ENCODE results near the gene ADAP1. TPM values are rescaled to one million over a fixed set of nuclear protein-coding genes. Genes with fewer than 3 reads are reported as not detected.

ADAP1 gene
- total and polyA plus RNA-seq, 2 of the 13 experiments (the other 11 are each of a cell fraction or from before 2014, with no cell fraction given) = 10.5 to 24.6 TPM

DNA sequence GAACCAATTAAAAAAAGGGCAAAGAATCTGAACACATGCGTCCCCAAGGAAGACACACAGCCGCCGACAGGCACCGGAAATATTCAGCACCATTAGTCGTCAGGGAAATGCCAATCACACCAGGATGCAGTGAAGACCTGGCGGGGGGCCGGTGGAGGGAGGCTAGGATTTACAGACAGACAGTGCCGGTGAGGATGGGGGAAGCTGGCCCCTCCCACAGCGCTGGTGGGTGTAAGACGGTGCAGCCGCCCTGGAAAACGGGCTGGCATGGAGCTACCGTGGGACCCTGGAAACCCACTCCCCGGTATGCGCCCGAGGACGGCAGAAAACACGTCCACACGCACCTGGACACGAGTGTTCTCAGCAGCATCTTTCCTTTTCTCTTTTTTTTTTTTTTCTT lies 4.8 kb upstream of the ADAP1 start:
- no peak for FAIRE-seq
- Histone ChIP-seq H2AFZ (ENCODE audit: low read length) (no peak overlapping the region), H3K27ac (ENCODE audit: extremely low read length, insufficient read depth, low read length) (no peak overlapping the region), H3K4me3 (replicated peaks in 1 of 3; ENCODE audit: insufficient read depth in 1 of 3, low read depth in 2 of 3, low read length in 3 of 3) (no peak overlapping the region), H3K9me3 (ENCODE audit: low read length) (no peaks in the 10 kb centered on the region), H3K4me1 (ENCODE audit: insufficient read depth, low read length) (peaks cover 81% of the 10 kb centered on the region), H3K36me3 (replicated peaks in 1 of 2; ENCODE audit: control insufficient read depth in 1 of 2, insufficient read depth in 2 of 2, low read length in 2 of 2) (no peaks in the 10 kb centered on the region), H3K27me3 (ENCODE audit: control insufficient read depth in 1 of 2, insufficient read depth in 2 of 2, low read length in 2 of 2) (no peaks in the 10 kb centered on the region), H4K20me1 (ENCODE audit: insufficient read depth, low read length) (no peaks in the 10 kb centered on the region), H3K4me2 (ENCODE audit: low read depth, low read length) (no peak overlapping the region), H3K79me2 (ENCODE audit: insufficient read depth, low read length) (no peaks in the 10 kb centered on the region), H3K9ac (ENCODE audit: insufficient read depth, low read depth, low read length) (no peak overlapping the region)
- no peak for ATAC-seq
- over 99% methylated on average over 12 of the region's 20 CpGs for WGBS (ENCODE audit: low lambda C conversion rate)
- in situ Hi-C loops (cut with HindIII; ENCODE audit: extremely low pct_ligation_motif_present, low pct_unique_long_range_greater_than_20kb) (no loop called here), intact Hi-C loops (cut with micrococcal nuclease; ENCODE audit: unreplicated experiment) (loop anchor here (10.0 kb wide), 2 partner anchors 54 to 144 kb away; no protein-coding TSS in a partner anchor)
- ChIA-PET POLR2A (interaction anchor here (1.3 to 5.2 kb wide), 3 partner anchors 14 to 19 kb away, joined by 7 to 95 read pairs (median 63); partner anchors contain the start of gene COX19), CTCF (ENCODE audit: low intra/inter-chr PET ratio, low total read pairs) (no interaction called here)
- no TSS peak for BruUV-seq (replicated peaks)
- DNase-seq (ENCODE audit: low spot score) = no peak
- TF ChIP-seq, protein P1, sequence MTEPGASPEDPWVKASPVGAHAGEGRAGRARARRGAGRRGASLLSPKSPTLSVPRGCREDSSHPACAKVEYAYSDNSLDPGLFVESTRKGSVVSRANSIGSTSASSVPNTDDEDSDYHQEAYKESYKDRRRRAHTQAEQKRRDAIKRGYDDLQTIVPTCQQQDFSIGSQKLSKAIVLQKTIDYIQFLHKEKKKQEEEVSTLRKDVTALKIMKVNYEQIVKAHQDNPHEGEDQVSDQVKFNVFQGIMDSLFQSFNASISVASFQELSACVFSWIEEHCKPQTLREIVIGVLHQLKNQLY (CRISPR knock-in tag; IDR thresholded peaks at IDR 0.05) = no peak
- TF ChIP-seq KLF13 (CRISPR knock-in tag; IDR thresholded peaks at IDR 0.05) = no peak
- TF ChIP-seq ZZZ3 (CRISPR knock-in tag; IDR thresholded peaks at IDR 0.05; ENCODE audit: borderline replicate concordance) = no peak
- TF ChIP-seq CBX2 (IDR thresholded peaks at IDR 0.05; ENCODE audit: low read depth, low read length) = no peak
- no peak for TF ChIP-seq CBX2 (CRISPR knock-in tag; IDR thresholded peaks at IDR 0.05; ENCODE audit: low read depth)
- no peak for TF ChIP-seq ZNF570 (CRISPR knock-in tag; IDR thresholded peaks at IDR 0.05; ENCODE audit: borderline replicate concordance)
- no peak for TF ChIP-seq HNRNPH1 (optimal IDR thresholded peaks at IDR 0.05; ENCODE audit: low read depth, low read length)
- TF ChIP-seq, protein P2, sequence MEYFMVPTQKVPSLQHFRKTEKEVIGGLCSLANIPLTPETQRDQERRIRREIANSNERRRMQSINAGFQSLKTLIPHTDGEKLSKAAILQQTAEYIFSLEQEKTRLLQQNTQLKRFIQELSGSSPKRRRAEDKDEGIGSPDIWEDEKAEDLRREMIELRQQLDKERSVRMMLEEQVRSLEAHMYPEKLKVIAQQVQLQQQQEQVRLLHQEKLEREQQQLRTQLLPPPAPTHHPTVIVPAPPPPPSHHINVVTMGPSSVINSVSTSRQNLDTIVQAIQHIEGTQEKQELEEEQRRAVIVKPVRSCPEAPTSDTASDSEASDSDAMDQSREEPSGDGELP (IDR thresholded peaks at IDR 0.05; ENCODE audit: borderline replicate concordance, low read depth) = no peak
- no peak for TF ChIP-seq TBP (CRISPR knock-in tag; IDR thresholded peaks at IDR 0.05)
- TF ChIP-seq KLF15 (CRISPR knock-in tag; IDR thresholded peaks at IDR 0.05; ENCODE audit: borderline replicate concordance) = no peak
- TF ChIP-seq ZNF430 (CRISPR knock-in tag; IDR thresholded peaks at IDR 0.05) = no peak
- TF ChIP-seq, protein P3, sequence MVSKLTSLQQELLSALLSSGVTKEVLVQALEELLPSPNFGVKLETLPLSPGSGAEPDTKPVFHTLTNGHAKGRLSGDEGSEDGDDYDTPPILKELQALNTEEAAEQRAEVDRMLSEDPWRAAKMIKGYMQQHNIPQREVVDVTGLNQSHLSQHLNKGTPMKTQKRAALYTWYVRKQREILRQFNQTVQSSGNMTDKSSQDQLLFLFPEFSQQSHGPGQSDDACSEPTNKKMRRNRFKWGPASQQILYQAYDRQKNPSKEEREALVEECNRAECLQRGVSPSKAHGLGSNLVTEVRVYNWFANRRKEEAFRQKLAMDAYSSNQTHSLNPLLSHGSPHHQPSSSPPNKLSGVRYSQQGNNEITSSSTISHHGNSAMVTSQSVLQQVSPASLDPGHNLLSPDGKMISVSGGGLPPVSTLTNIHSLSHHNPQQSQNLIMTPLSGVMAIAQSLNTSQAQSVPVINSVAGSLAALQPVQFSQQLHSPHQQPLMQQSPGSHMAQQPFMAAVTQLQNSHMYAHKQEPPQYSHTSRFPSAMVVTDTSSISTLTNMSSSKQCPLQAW (CRISPR knock-in tag; IDR thresholded peaks at IDR 0.05) = no peak
- no peak for TF ChIP-seq ZNF143 (CRISPR knock-in tag; IDR thresholded peaks at IDR 0.05)
- no peak for TF ChIP-seq NFE2L2 (IDR thresholded peaks at IDR 0.05; ENCODE audit: low read length)
- TF ChIP-seq, protein P4, sequence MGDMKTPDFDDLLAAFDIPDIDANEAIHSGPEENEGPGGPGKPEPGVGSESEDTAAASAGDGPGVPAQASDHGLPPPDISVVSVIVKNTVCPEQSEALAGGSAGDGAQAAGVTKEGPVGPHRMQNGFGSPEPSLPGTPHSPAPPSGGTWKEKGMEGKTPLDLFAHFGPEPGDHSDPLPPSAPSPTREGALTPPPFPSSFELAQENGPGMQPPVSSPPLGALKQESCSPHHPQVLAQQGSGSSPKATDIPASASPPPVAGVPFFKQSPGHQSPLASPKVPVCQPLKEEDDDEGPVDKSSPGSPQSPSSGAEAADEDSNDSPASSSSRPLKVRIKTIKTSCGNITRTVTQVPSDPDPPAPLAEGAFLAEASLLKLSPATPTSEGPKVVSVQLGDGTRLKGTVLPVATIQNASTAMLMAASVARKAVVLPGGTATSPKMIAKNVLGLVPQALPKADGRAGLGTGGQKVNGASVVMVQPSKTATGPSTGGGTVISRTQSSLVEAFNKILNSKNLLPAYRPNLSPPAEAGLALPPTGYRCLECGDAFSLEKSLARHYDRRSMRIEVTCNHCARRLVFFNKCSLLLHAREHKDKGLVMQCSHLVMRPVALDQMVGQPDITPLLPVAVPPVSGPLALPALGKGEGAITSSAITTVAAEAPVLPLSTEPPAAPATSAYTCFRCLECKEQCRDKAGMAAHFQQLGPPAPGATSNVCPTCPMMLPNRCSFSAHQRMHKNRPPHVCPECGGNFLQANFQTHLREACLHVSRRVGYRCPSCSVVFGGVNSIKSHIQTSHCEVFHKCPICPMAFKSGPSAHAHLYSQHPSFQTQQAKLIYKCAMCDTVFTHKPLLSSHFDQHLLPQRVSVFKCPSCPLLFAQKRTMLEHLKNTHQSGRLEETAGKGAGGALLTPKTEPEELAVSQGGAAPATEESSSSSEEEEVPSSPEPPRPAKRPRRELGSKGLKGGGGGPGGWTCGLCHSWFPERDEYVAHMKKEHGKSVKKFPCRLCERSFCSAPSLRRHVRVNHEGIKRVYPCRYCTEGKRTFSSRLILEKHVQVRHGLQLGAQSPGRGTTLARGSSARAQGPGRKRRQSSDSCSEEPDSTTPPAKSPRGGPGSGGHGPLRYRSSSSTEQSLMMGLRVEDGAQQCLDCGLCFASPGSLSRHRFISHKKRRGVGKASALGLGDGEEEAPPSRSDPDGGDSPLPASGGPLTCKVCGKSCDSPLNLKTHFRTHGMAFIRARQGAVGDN (CRISPR knock-in tag; IDR thresholded peaks at IDR 0.05) = no peak
- no peak for TF ChIP-seq HDAC6 (IDR thresholded peaks at IDR 0.05; ENCODE audit: low read depth, low read length)
- no peak for TF ChIP-seq TMF1 (CRISPR knock-in tag; IDR thresholded peaks at IDR 0.05; ENCODE audit: low read depth)
